OCI-LY1 (cell line): ENCODE data around the gene PNPLA6.

Experiments
- H2AFZ ChIP-seq: fragments of 200-600 bp; sonication (generic), shearing (Covaris generic); 2 replicates; pipeline ENCODE4 v1.6.0; 2014; ENCODE audit warnings: antibody characterized with exemption, mild to moderate bottlenecking, low read length
- H3F3A ChIP-seq: fragments of 200-600 bp; sonication (generic), shearing (Covaris generic); 2 replicates; pipeline ENCODE4 v1.6.0; 2014; ENCODE audit warnings: mild to moderate bottlenecking, antibody characterized with exemption, low read length, moderate library complexity; ENCODE audit not compliant: insufficient read depth
- H3K27ac ChIP-seq: fragments of 200-600 bp; sonication (generic); 2 replicates; pipeline ENCODE4 v1.5.1; 2014; ENCODE audit warnings: low read length, mixed run types, mild to moderate bottlenecking, low read depth; ENCODE audit not compliant: poor library complexity, severe bottlenecking
- H3K27me3 ChIP-seq: fragments of 200-600 bp; sonication (generic); 2 replicates; pipeline ENCODE4 v1.6.0; 2014; ENCODE audit warnings: antibody characterized with exemption, mild to moderate bottlenecking, low read length, moderate library complexity; ENCODE audit not compliant: insufficient read depth
- H3K36me3 ChIP-seq: fragments of 200-600 bp; sonication (generic); 2 replicates; pipeline ENCODE4 v1.6.1; 2014; ENCODE audit warnings: mild to moderate bottlenecking, antibody characterized with exemption, low read length, moderate library complexity, mixed read lengths; ENCODE audit not compliant: insufficient read depth
- H3K4me1 ChIP-seq: fragments of 200-600 bp; sonication (generic); 2 replicates; pipeline ENCODE4 v1.5.1; 2014; ENCODE audit warnings: mild to moderate bottlenecking, low read length, moderate library complexity; ENCODE audit not compliant: insufficient read depth, severe bottlenecking
- H3K4me2 ChIP-seq: fragments of 200-600 bp; sonication (generic), shearing (Covaris generic); 2 replicates; pipeline ENCODE4 v1.6.1; 2014; ENCODE audit warnings: low read length
- H3K4me3 ChIP-seq: fragments of 200-600 bp; sonication (generic); 2 replicates; pipeline ENCODE4 v1.5.1; 2014; ENCODE audit warnings: low read length, low read depth, mild to moderate bottlenecking, mixed read lengths; ENCODE audit not compliant: poor library complexity, severe bottlenecking
- H3K79me2 ChIP-seq: fragments of 200-600 bp; shearing (Covaris generic); 2 replicates; pipeline ENCODE4 v1.6.1; 2016; ENCODE audit warnings: mixed run types, low read length, mixed read lengths; ENCODE audit not compliant: insufficient read depth
- H3K9ac ChIP-seq: fragments of 200-600 bp; sonication (generic), shearing (Covaris generic); 2 replicates; pipeline ENCODE4 v1.6.1; 2014; ENCODE audit warnings: mild to moderate bottlenecking, low read length, mixed read lengths
- H3K9me2 ChIP-seq: fragments of 200-600 bp; sonication (generic), shearing (Covaris generic); 2 replicates; pipeline ENCODE4 v1.6.1; 2014; ENCODE audit warnings: low read depth, mild to moderate bottlenecking, low read length, mixed read lengths
- H3K9me3 ChIP-seq: fragments of 200-600 bp; shearing (Covaris generic); 2 replicates; pipeline ENCODE4 v1.6.1; 2014; ENCODE audit warnings: low read length, mixed read lengths
- H4K20me1 ChIP-seq: fragments of 200-600 bp; sonication (generic), shearing (Covaris generic); 2 replicates; pipeline ENCODE4 v1.6.0; 2016; ENCODE audit warnings: mild to moderate bottlenecking, low read length; ENCODE audit not compliant: insufficient read depth
- CTCF ChIP-seq: fragments of 200-600 bp; sonication (generic), shearing (Covaris generic); IDR thresholded peaks from 2 replicates; pipeline ENCODE4 v1.5.1; 2017; ENCODE audit warnings: mild to moderate bottlenecking, antibody characterized with exemption, low read length, moderate library complexity, mixed read lengths
- EZH2 ChIP-seq: fragments of 200-600 bp; sonication (generic), shearing (Covaris generic); IDR thresholded peaks from 2 replicates; pipeline ENCODE4 v1.8.0; 2017; ENCODE audit warnings: borderline replicate concordance, mixed run types, mild to moderate bottlenecking, antibody characterized with exemption, low read length, moderate library complexity, mixed read lengths

Gene PNPLA6

GRCh38 chr19:7554565-7554964 is 19.0 kb downstream of the PNPLA6 start:
- H3K9me2 ChIP-seq, result no peaks in the 10 kb centered on the region
- no peaks in the 10 kb centered on the region for H3K27me3 ChIP-seq
- H3K4me2 ChIP-seq, result no peak overlapping the region
- peaks cover 61% of the 10 kb centered on the region for H3K36me3 ChIP-seq
- no peak overlapping the region for H3K4me3 ChIP-seq
- H3K27ac ChIP-seq, result no peak overlapping the region
- no peaks in the 10 kb centered on the region for H3K79me2 ChIP-seq
- no peak overlapping the region for H3K9ac ChIP-seq
- no peaks in the 10 kb centered on the region for H3K9me3 ChIP-seq
- TF ChIP-seq EZH2, result no peak
- no peak for TF ChIP-seq CTCF
- H4K20me1 ChIP-seq, result no peaks in the 10 kb centered on the region
- no peak overlapping the region for H2AFZ ChIP-seq
- no peaks in the 10 kb centered on the region for H3F3A ChIP-seq
- H3K4me1 ChIP-seq, result no peaks in the 10 kb centered on the region

GRCh38 chr19:7554990-7555864 is 19.7 kb downstream of the PNPLA6 start:
- no peak overlapping the region for H3K9ac ChIP-seq
- H3K4me1 ChIP-seq, result no peaks in the 10 kb centered on the region
- H3K79me2 ChIP-seq, result no peaks in the 10 kb centered on the region
- peaks cover 57% of the 10 kb centered on the region for H3K36me3 ChIP-seq
- no peak overlapping the region for H3K4me2 ChIP-seq
- H3K9me3 ChIP-seq, result no peaks in the 10 kb centered on the region
- no peaks in the 10 kb centered on the region for H3K9me2 ChIP-seq
- H3K27ac ChIP-seq, result no peak overlapping the region
- H3F3A ChIP-seq, result no peaks in the 10 kb centered on the region
- TF ChIP-seq CTCF, result no peak
- no peak overlapping the region for H3K4me3 ChIP-seq
- H2AFZ ChIP-seq, result no peak overlapping the region
- H3K27me3 ChIP-seq, result no peaks in the 10 kb centered on the region
- H4K20me1 ChIP-seq, result no peaks in the 10 kb centered on the region

GRCh38 chr19:7556696-7557315 is 21.3 kb downstream of the PNPLA6 start:
- no peaks in the 10 kb centered on the region for H3K9me3 ChIP-seq

More at GRCh38 chr19:7556696-7557315, 21.3 kb downstream of the PNPLA6 start:
- TF ChIP-seq EZH2 (no peak), CTCF (no peak)
- Histone ChIP-seq H2AFZ (no peak overlapping the region), H3K9me2 (no peaks in the 10 kb centered on the region), H3K4me2 (no peak overlapping the region), H3K4me3 (no peak overlapping the region), H3K79me2 (no peaks in the 10 kb centered on the region), H4K20me1 (no peaks in the 10 kb centered on the region), H3K9ac (no peak overlapping the region), H3K36me3 (peaks cover 51% of the 10 kb centered on the region), H3K27ac (no peak overlapping the region), H3K4me1 (no peaks in the 10 kb centered on the region), H3K27me3 (no peaks in the 10 kb centered on the region), H3F3A (no peaks in the 10 kb centered on the region)
